Vagina (tissue), 2 donors: Measurements from ENCODE around the gene TLR1. TPM values are rescaled to one million over a fixed set of nuclear protein-coding genes. Genes with fewer than 3 reads are reported as not detected.

Experiments used
- DNase-seq, 2 donors: peaks; one replicate each; pipeline ENCODE4 v3.0.0-alpha.2; 2017; ENCODE audit errors: extremely low spot score in 2 of 2
- H3K27ac ChIP-seq: fragments of 200-600 bp; sonication (generic); one replicate; pipeline ENCODE4 v1.5.1; 2019
- H3K27me3 ChIP-seq: fragments of 200-600 bp; sonication (generic); one replicate; pipeline ENCODE4 v1.5.1; 2019
- H3K36me3 ChIP-seq, 2 donors: fragments of 200-600 bp; sonication (generic); one replicate each; pipeline ENCODE4 v1.5.1; 2017 to 2019
- H3K4me1 ChIP-seq: fragments of 200-600 bp; sonication (generic); one replicate; pipeline ENCODE4 v1.5.1; 2019
- H3K4me3 ChIP-seq, 2 donors: fragments of 200-600 bp; sonication (generic); 1 replicate in 1 of 2; 2 replicates in 1 of 2; pipeline ENCODE4 v1.5.1; 2016 to 2019
- H3K9me3 ChIP-seq: fragments of 200-600 bp; sonication (generic); one replicate; pipeline ENCODE4 v1.5.1; 2019
- CTCF ChIP-seq, 3 experiments: fragments of 450-650 bp in 2 of 3; fragments of 200-600 bp in 1 of 3; sonication (generic) in 1 of 3; IDR thresholded peaks; one replicate each; pipeline ENCODE4 v1.5.1; 2017 to 2019; ENCODE audit warnings: antibody characterized with exemption in 3 of 3, mild to moderate bottlenecking in 2 of 3, moderate library complexity in 2 of 3
- POLR2A ChIP-seq, 2 donors: fragments of 450-650 bp; IDR thresholded peaks; one replicate each; pipeline ENCODE4 v1.6.1; 2017; ENCODE audit warnings: antibody characterized with exemption in 2 of 2, mild to moderate bottlenecking in 2 of 2, moderate library complexity in 2 of 2
- POLR2AphosphoS5 ChIP-seq, 2 donors: sonication (generic); formaldehyde crosslinking; IDR thresholded peaks; one replicate each; pipeline ENCODE4 v1.9.0; 2017; ENCODE audit warnings: antibody characterized with exemption in 2 of 2, mild to moderate bottlenecking in 2 of 2, low read depth in 1 of 2; ENCODE audit not compliant: insufficient read depth in 1 of 2
- intact Hi-C: fragments of 100-400 bp; cut with DNase I; formaldehyde crosslinking; loops from one replicate; pipeline ENCODE4 v1.15.1; 2023
- small RNA-seq: library from RNA; depleted of rRNA; stranded (forward); fragments of <200 nt; gene quantifications from one replicate; pipeline ENCODE3, GENCODE V24; 2016
- total RNA-seq: library from RNA; depleted of rRNA; stranded (reverse); fragments of >200 nt; gene quantifications from one replicate; pipeline ENCODE4 v1.2.3, GENCODE V29; 2016

Gene TLR1
- total RNA-seq, 1 donor from 2014 or later, result 10.3 TPM

- intact Hi-C loops, result no loop called here
- Histone ChIP-seq H3K9me3 (no peaks in the 10 kb centered on the region), H3K4me3 (no peak overlapping the region), H3K27ac (no peak overlapping the region), H3K4me1 (peaks cover 18% of the 10 kb centered on the region), H3K27me3 (no peaks in the 10 kb centered on the region), H3K36me3 (no peaks in the 10 kb centered on the region)
- DNase-seq, result no peak
- TF ChIP-seq CTCF (IDR thresholded peaks at IDR 0.05) (no peak), POLR2AphosphoS5 (IDR thresholded peaks at IDR 0.05; ENCODE audit: insufficient read depth in 1 of 2, low read depth in 1 of 2) (no peak), POLR2A (IDR thresholded peaks at IDR 0.05) (no peak)
Measured at GRCh38 chr4:38749336-38749735, 55.3 kb downstream of the TLR1 start.

GRCh38 chr4:38747629-38748028, 57.0 kb downstream of the TLR1 start:
- H3K27ac ChIP-seq, result no peak overlapping the region
- H3K4me1 ChIP-seq, result peaks cover 8% of the 10 kb centered on the region
- H3K27me3 ChIP-seq, result no peaks in the 10 kb centered on the region
- no peaks in the 10 kb centered on the region for H3K36me3 ChIP-seq
- no peak overlapping the region for H3K4me3 ChIP-seq
- TF ChIP-seq CTCF (IDR thresholded peaks at IDR 0.05) (no peak), POLR2AphosphoS5 (IDR thresholded peaks at IDR 0.05; ENCODE audit: insufficient read depth in 1 of 2, low read depth in 1 of 2) (no peak), POLR2A (IDR thresholded peaks at IDR 0.05) (no peak)
- no peaks in the 10 kb centered on the region for H3K9me3 ChIP-seq
- no peak for DNase-seq
- intact Hi-C loops, result no loop called here

Small RNA genes within 50 kb of the gene (small RNA-seq; reads per million reads assigned to genes)
- gene RNA5SP158, result not detected

Other genes with a start within 250 kb of the TLR1 start
- 85.4 TPM for gene KLF3, start 140.6 kb downstream of the TLR1 start, total RNA-seq
- gene TLR10, start 21.8 kb downstream of the TLR1 start, total RNA-seq, result not detected
- gene TLR6, start 52.0 kb upstream of the TLR1 start, total RNA-seq, result 8.3 TPM
- gene FAM114A1, start 63.0 kb upstream of the TLR1 start, total RNA-seq, result 105 TPM
- gene TMEM156, start 227.6 kb upstream of the TLR1 start, total RNA-seq, result not detected